Body of pancreas (tissue), 4 donors: ENCODE measurements around the gene DRC3. TPM values are rescaled to one million over a fixed set of nuclear protein-coding genes. Genes with fewer than 3 reads are reported as not detected.

Source experiments
- ATAC-seq: fragments of 150-250 bp; one replicate; pipeline ENCODE4 v1.9.1; 2016
- DNase-seq, 4 donors: peaks; one replicate each; pipeline ENCODE4 v3.0.0-alpha.2; 2019
- H3K27ac ChIP-seq, 4 donors: fragments of 200-600 bp; sonication (generic); 1 replicate in 3 of 4; 2 replicates in 1 of 4; pipeline versions ENCODE4 v1.5.1 to v1.6.1; 2016 to 2019; ENCODE audit warnings: mild to moderate bottlenecking in 1 of 4, mixed read lengths in 1 of 4, moderate library complexity in 1 of 4
- H3K27me3 ChIP-seq, 2 donors: fragments of 200-600 bp; sonication (generic); one replicate each; pipeline ENCODE4 v1.6.0; 2016; ENCODE audit warnings: mild to moderate bottlenecking in 1 of 2
- H3K36me3 ChIP-seq, 2 donors: fragments of 200-600 bp; sonication (generic); replicated peaks in 1 of 2; 2 replicates each; pipeline ENCODE4 v1.5.1; 2016; ENCODE audit warnings: low read depth in 2 of 2; ENCODE audit not compliant: insufficient read depth in 1 of 2
- H3K4me1 ChIP-seq: fragments of 200-600 bp; sonication (generic); one replicate; pipeline ENCODE4 v1.6.0; 2016
- H3K4me3 ChIP-seq, 2 donors: fragments of 200-600 bp; sonication (generic); 1 replicate in 1 of 2; 2 replicates in 1 of 2; pipeline ENCODE4 v1.5.1; 2016 to 2019
- H3K9me3 ChIP-seq, 3 donors: fragments of 200-600 bp; sonication (generic); 1 replicate in 2 of 3; 2 replicates in 1 of 3; pipeline ENCODE4 v1.5.1; 2016
- POLR2A ChIP-seq, 3 donors: fragments of 450-650 bp; IDR thresholded peaks; one replicate each; pipeline ENCODE4 v1.6.1; 2016; ENCODE audit warnings: antibody characterized with exemption in 3 of 3, mild to moderate bottlenecking in 2 of 3
- WGBS, 2 donors: methylation state at CpG; one replicate each; pipeline ENCODE4 v1.1.5; 2017; 5-methylcytosine and 5-hydroxymethylcytosine counted together
- intact Hi-C: fragments of 100-400 bp; cut with DNase I; formaldehyde crosslinking; loops from one replicate; pipeline ENCODE4 v1.15.1; 2023
- total RNA-seq, 2 donors: library from RNA; depleted of rRNA; stranded (reverse); fragments of >200 nt; gene quantifications; one replicate each; pipeline ENCODE4 v1.1.0, GENCODE V29; 2016
- TF ChIP-seq, protein P1 (sequence below), 7 experiments: fragments of 450-650 bp in 4 of 7; fragments of 200-600 bp in 3 of 7; sonication (generic) in 3 of 7; IDR thresholded peaks; one replicate each; pipeline ENCODE4 v1.5.1; 2016 to 2019; ENCODE audit warnings: antibody characterized with exemption in 7 of 7

Gene DRC3
- total RNA-seq, 2 donors from 2014 or later = 2.9 to 6.9 TPM

DNA sequence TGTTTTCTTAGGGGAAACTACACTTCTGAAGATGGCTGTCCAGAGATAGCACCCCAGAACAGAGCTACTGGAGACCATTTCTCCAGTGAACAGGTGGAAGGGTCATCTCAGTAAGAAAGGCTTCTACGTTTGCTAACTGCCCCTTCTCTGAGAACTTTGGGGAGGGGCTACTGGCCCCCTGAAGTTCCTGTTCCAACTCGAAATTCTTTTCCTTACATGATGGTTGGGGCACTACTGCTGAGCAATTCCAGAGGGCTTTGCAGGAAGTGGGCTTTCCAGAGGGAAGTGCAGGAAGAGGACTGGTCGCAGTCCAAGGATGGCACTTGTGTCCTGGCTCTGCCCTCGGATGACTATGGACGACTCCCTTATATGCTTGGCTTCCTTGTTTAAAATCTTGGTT, 31.6 kb upstream of the DRC3 start:
- H3K4me1 ChIP-seq = peaks cover 41% of the 10 kb centered on the region
- peak overlapping the region in 1 of 4 donors; percentile 8 for H3K27ac ChIP-seq
- DNase-seq = no peak

DNA sequence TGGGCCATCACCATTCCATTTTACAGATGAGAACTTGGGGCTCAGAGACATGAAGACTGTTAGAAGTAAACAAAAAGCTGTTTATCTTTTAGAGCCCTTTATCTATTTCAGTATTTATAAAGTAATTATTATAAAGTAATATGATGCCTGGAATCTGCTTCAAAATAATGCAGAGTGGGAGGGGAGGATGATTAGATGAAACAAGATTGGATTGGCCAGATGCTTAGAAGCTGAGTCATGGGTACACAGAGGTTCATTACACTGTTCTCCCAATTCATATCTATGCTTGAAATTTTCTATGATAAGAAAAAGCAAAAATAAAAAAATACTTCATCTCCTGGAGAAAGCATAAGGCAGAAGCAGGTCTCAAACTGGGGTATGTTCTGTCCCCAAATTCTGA, 29.8 kb upstream of the DRC3 start:
- intact Hi-C loops = no loop called here
- H3K27me3 ChIP-seq = no peaks in the 10 kb centered on the region
- H3K9me3 ChIP-seq = no peaks in the 10 kb centered on the region
- H3K4me1 ChIP-seq = peaks cover 32% of the 10 kb centered on the region
- peak; percentile 38 for ATAC-seq
- no peaks in the 10 kb centered on the region for H3K36me3 ChIP-seq
- H3K4me3 ChIP-seq = no peak overlapping the region
- H3K27ac ChIP-seq = peak overlapping the region in 2 of 4 donors; percentile 36 to 44
- DNase-seq = no peak
- TF ChIP-seq, protein P1, sequence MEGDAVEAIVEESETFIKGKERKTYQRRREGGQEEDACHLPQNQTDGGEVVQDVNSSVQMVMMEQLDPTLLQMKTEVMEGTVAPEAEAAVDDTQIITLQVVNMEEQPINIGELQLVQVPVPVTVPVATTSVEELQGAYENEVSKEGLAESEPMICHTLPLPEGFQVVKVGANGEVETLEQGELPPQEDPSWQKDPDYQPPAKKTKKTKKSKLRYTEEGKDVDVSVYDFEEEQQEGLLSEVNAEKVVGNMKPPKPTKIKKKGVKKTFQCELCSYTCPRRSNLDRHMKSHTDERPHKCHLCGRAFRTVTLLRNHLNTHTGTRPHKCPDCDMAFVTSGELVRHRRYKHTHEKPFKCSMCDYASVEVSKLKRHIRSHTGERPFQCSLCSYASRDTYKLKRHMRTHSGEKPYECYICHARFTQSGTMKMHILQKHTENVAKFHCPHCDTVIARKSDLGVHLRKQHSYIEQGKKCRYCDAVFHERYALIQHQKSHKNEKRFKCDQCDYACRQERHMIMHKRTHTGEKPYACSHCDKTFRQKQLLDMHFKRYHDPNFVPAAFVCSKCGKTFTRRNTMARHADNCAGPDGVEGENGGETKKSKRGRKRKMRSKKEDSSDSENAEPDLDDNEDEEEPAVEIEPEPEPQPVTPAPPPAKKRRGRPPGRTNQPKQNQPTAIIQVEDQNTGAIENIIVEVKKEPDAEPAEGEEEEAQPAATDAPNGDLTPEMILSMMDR (IDR thresholded peaks at IDR 0.05) = no peak
- TF ChIP-seq POLR2A (IDR thresholded peaks at IDR 0.05) = no peak

More for the DNA sequence above, 31.6 kb upstream of the DRC3 start:
- WGBS, 2 donors = 71 to 73% methylated on average over 5 of the region's 5 CpGs
- intact Hi-C loops = no loop called here
- no peak for ATAC-seq
- no peak overlapping the region for H3K4me3 ChIP-seq
- TF ChIP-seq, protein P1 (IDR thresholded peaks at IDR 0.05) = no peak
- no peak for TF ChIP-seq POLR2A (IDR thresholded peaks at IDR 0.05)
- no peaks in the 10 kb centered on the region for H3K9me3 ChIP-seq
- no peaks in the 10 kb centered on the region for H3K36me3 ChIP-seq
- no peaks in the 10 kb centered on the region for H3K27me3 ChIP-seq

- intact Hi-C loops = no loop called here
- TF ChIP-seq POLR2A (IDR thresholded peaks at IDR 0.05) = no peak
- TF ChIP-seq, protein P1 (IDR thresholded peaks at IDR 0.05) = no peak
- DNase-seq (no peak), ATAC-seq (no peak)
- 66 to 79% methylated on average over 3 of the region's 3 CpGs for WGBS, 2 donors
- Histone ChIP-seq H3K27ac (peak overlapping the region in 2 of 4 donors; percentile 36 to 44), H3K9me3 (no peaks in the 10 kb centered on the region), H3K4me3 (no peak overlapping the region), H3K27me3 (no peaks in the 10 kb centered on the region), H3K36me3 (no peaks in the 10 kb centered on the region), H3K4me1 (peaks cover 38% of the 10 kb centered on the region)
These were observed 29.2 kb upstream of the DRC3 start for GRCh38 chr17:17943281-17943984.

DNA sequence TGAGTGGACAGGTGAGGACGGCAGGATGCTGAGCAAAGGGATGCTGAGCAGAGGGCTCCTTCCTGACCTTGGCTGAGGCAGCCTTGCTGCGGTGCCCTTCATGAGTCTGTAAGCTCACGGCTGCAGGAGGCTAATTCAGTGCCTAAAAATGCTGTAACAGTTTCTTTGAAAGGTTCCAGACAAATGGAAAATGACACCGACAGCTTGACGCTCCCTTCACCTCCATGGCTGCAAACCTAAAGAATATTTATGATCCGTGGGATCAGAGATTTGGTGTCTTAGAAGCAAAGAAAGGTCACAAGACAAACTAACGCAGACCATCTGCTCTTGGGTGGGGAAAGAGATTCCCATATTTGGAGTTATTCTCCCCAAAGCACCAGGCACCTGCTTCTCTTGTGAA, 28.4 kb upstream of the DRC3 start:
- no peaks in the 10 kb centered on the region for H3K36me3 ChIP-seq
- peaks cover 38% of the 10 kb centered on the region for H3K4me1 ChIP-seq
- no peak for ATAC-seq
- intact Hi-C loops = no loop called here
- TF ChIP-seq POLR2A (IDR thresholded peaks at IDR 0.05) = no peak
- TF ChIP-seq, protein P1 (IDR thresholded peaks at IDR 0.05) = no peak
- H3K4me3 ChIP-seq = no peak overlapping the region
- DNase-seq = no peak
- WGBS, 2 donors = 87% methylated on average over 7 of the region's 7 CpGs
- H3K27ac ChIP-seq = no peak overlapping the region
- no peaks in the 10 kb centered on the region for H3K9me3 ChIP-seq
- no peaks in the 10 kb centered on the region for H3K27me3 ChIP-seq

DNA sequence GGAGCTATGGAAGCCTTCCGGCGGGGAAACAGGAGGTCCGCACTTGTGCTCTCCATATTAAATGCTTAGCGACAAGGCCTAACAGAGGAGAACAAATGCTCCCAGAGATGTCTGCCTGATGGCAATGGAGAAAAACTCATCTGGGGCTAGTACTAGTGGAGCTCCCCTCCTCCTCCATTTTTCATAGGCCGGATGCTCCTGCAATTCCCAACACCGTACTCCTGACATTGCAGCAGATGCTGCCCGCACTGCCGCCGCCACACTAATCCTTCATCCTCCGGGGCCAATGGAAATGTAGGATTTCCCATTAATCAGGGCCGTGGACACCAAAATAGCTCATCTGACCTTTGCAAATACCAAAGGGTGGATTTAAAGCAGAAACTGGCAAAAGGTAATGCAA, 27.9 kb upstream of the DRC3 start:
- H3K27me3 ChIP-seq = no peaks in the 10 kb centered on the region
- H3K4me3 ChIP-seq = no peak overlapping the region
- TF ChIP-seq POLR2A (IDR thresholded peaks at IDR 0.05) = no peak
- TF ChIP-seq, protein P1 (IDR thresholded peaks at IDR 0.05) = no peak
- H3K27ac ChIP-seq = no peak overlapping the region
- no peaks in the 10 kb centered on the region for H3K9me3 ChIP-seq
- H3K36me3 ChIP-seq = no peaks in the 10 kb centered on the region
- DNase-seq (no peak), ATAC-seq (no peak)
- peaks cover 38% of the 10 kb centered on the region for H3K4me1 ChIP-seq
- 92 to 97% methylated on average over 11 of the region's 11 CpGs for WGBS, 2 donors
- intact Hi-C loops = no loop called here
